Ishikawa (cell line): Measurements from ENCODE around the gene RASD2.

Experiments
- CEBPB ChIP-seq: IDR thresholded peaks from 2 replicates; pipeline ENCODE4 v1.6.1; 2012
- CREB1 ChIP-seq: IDR thresholded peaks from 2 replicates; pipeline ENCODE4 v1.6.1; 2012; ENCODE audit warnings: low read depth
- EGR1 ChIP-seq: IDR thresholded peaks from 2 replicates; pipeline ENCODE4 v1.6.1; 2012
- EP300 ChIP-seq: IDR thresholded peaks from 2 replicates; pipeline ENCODE4 v1.6.1; 2012; ENCODE audit warnings: borderline replicate concordance
- MAX ChIP-seq: IDR thresholded peaks from 2 replicates; pipeline ENCODE4 v1.6.1; 2012
- NFIC ChIP-seq: IDR thresholded peaks from 2 replicates; pipeline ENCODE4 v1.6.1; 2012
- RAD21 ChIP-seq: IDR thresholded peaks from 2 replicates; pipeline ENCODE4 v1.6.1; 2012; ENCODE audit warnings: low read depth
- REST ChIP-seq: IDR thresholded peaks from 2 replicates; pipeline ENCODE4 v1.6.1; 2012; ENCODE audit warnings: low read depth, mild to moderate bottlenecking
- TAF1 ChIP-seq: IDR thresholded peaks from 2 replicates; pipeline ENCODE4 v1.6.1; 2012; ENCODE audit warnings: low read depth, mild to moderate bottlenecking
- TCF12 ChIP-seq: IDR thresholded peaks from 2 replicates; pipeline ENCODE4 v1.6.1; 2012; ENCODE audit warnings: low read depth
- TEAD4 ChIP-seq: IDR thresholded peaks from 2 replicates; pipeline ENCODE4 v1.6.1; 2012
- YY1 ChIP-seq: IDR thresholded peaks from 2 replicates; pipeline ENCODE4 v1.6.1; 2012; ENCODE audit warnings: low read depth

GRCh38 chr22:35505399-35506258 is 35.0 kb upstream of the RASD2 start:
- no peak for TF ChIP-seq TEAD4
- TF ChIP-seq REST: no peak
- no peak for TF ChIP-seq CEBPB
- no peak for TF ChIP-seq NFIC
- no peak for TF ChIP-seq TAF1
- TF ChIP-seq YY1: no peak
- no peak for TF ChIP-seq TCF12
- no peak for TF ChIP-seq MAX
- no peak for TF ChIP-seq EP300
- no peak for TF ChIP-seq RAD21
- no peak for TF ChIP-seq CREB1
- TF ChIP-seq EGR1: no peak
